ENCODE data around the gene RGL2. TPM values are rescaled to one million over a fixed set of nuclear protein-coding genes. Genes with fewer than 3 reads are reported as not detected.
A peak's percentile ranks its signal among the peaks of the same experiment; 100 is the strongest.
"Not testable (repeated sequence)": the region's sequence is repeated elsewhere in the genome, so short reads cannot be mapped to it uniquely, and the experiment has no call there.

The RGL2 gene
- total and polyA plus RNA-seq, 10 donors, result 73.3 to 212 (median 142) TPM

DNA sequence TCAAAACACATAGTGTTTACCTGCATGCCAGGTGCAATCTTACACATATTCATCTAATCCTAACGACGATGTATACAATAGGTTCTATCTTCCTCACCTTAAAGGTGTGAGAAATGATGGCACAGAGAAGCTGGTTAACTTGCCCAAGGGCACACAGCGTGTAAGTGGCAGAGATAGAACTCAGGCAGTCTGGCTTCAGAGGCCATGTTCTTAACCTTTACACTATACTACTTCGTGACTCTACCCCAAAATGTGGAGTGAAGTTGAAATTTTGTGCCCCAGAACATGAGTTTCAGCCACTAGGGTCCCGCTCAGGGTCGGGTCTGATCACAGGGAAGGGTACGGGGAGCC lies 27.6 kb downstream of the RGL2 start:
- Histone ChIP-seq H3K27me3 (replicated peaks in 1 of 7) (no peaks in the 10 kb centered on the region), H3K4me1 (peaks cover 44 to 72% (median 60%) of the 10 kb centered on the region in 6 donors), H3K4me3 (peak overlapping the region; percentile 63 to 94 (median 80)), H3K27ac (peak overlapping the region; percentile 91 to 99 (median 96)), H3K36me3 (peaks cover 6 to 71% (median 58%) of the 10 kb centered on the region in 6 donors), H3K9me3 (no peaks in the 10 kb centered on the region)
- DNase-seq, result no peak
- WGBS, 5 donors, result 2 to 5% (median 3%) methylated on average over 7 of the region's 7 CpGs
- TF ChIP-seq CTCF (IDR thresholded peaks at IDR 0.05 in 8 of 11, conservative IDR thresholded peaks at IDR 0.05 in 3 of 11) (no peak), POLR2AphosphoS5 (IDR thresholded peaks at IDR 0.05) (no peak)
- intact Hi-C loops (cut with DNase I; ENCODE audit: low total_unique reads), result no loop called here

DNA sequence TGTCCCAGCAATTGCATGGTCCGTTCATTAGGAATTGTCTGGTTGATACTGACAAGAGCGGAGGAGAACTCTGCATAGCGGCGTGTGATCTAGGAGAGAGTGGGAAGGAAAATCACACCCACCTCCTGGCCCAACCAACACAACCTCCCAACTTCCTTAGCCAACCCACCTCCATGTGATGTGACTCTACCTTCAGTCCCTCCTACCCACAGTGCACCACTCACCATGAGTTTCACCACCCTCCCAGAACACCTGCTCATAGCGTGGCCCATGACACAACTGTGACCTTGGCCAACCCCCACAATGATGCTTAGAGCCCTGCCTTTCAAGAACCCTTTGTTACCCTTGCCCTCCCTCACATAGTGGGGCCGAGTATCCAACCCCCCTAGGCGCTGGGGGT lies 34.7 kb downstream of the RGL2 start:
- H3K9me3 ChIP-seq, result no peaks in the 10 kb centered on the region
- TF ChIP-seq POLR2A (IDR thresholded peaks at IDR 0.05) (no peak), CTCF (IDR thresholded peaks at IDR 0.05 in 8 of 11, conservative IDR thresholded peaks at IDR 0.05 in 3 of 11) (no peak), POLR2AphosphoS5 (IDR thresholded peaks at IDR 0.05) (no peak)
- WGBS, 5 donors, result 88 to 97% (median 92%) methylated on average over 7 of the region's 7 CpGs
- no peaks in the 10 kb centered on the region for H3K27me3 ChIP-seq (replicated peaks in 1 of 7)
- H3K4me3 ChIP-seq, result no peak overlapping the region
- no peak overlapping the region for H3K27ac ChIP-seq
- H3K36me3 ChIP-seq, result peaks cover 10 to 100% (median 90%) of the 10 kb centered on the region in 6 donors
- peak; percentile 13 for DNase-seq
- peaks cover 0 to 7% (median 0%) of the 10 kb centered on the region in 6 donors for H3K4me1 ChIP-seq
- intact Hi-C loops (cut with DNase I; ENCODE audit: low total_unique reads), result no loop called here

DNA sequence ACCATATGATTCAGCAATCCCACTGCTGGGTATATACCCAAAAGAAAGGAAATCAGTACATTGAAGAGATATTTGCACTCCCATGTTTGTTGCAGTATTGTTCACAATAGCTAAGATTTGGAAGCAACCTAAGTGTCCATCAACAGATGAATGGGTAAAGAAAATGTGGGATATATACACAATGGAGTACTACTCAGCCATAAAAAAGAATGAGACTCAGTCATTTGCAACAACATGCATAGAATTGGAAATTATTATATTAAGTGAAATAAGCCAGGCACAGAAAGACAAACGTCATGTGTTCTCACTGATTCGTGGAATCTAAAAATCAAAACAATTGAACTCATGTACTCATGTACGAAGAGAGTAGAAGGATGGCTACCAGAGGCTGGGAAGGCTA lies 36.3 kb downstream of the RGL2 start:
- DNase-seq; H3K4me1 ChIP-seq; H3K27ac ChIP-seq; intact Hi-C loops (cut with DNase I; ENCODE audit: low total_unique reads); H3K9me3 ChIP-seq; H3K27me3 ChIP-seq (replicated peaks in 1 of 7); H3K4me3 ChIP-seq: not testable (repeated sequence)
- WGBS, 5 donors, result 96 to 99% (median 98%) methylated on average over 3 of the region's 3 CpGs
- H3K36me3 ChIP-seq, result peaks cover 4 to 100% (median 85%) of the 10 kb centered on the region in 6 donors

GRCh38 chr6:33259032-33259431 lies 39.7 kb downstream of the RGL2 start:
- WGBS, 5 donors, result 90 to 95% (median 94%) methylated on average over 5 of the region's 5 CpGs
- no peak for DNase-seq
- H3K36me3 ChIP-seq, result peaks cover 4 to 88% (median 58%) of the 10 kb centered on the region in 6 donors

More at GRCh38 chr6:33259032-33259431, 39.7 kb downstream of the RGL2 start:
- H3K9me3 ChIP-seq, result no peaks in the 10 kb centered on the region
- H3K4me3 ChIP-seq, result no peak overlapping the region
- no peaks in the 10 kb centered on the region for H3K4me1 ChIP-seq
- no peaks in the 10 kb centered on the region for H3K27me3 ChIP-seq (replicated peaks in 1 of 7)
- no peak overlapping the region for H3K27ac ChIP-seq
- TF ChIP-seq POLR2A (IDR thresholded peaks at IDR 0.05), result no peak
- no peak for TF ChIP-seq POLR2AphosphoS5 (IDR thresholded peaks at IDR 0.05)
- no peak for TF ChIP-seq CTCF (IDR thresholded peaks at IDR 0.05 in 8 of 11, conservative IDR thresholded peaks at IDR 0.05 in 3 of 11)
- intact Hi-C loops (cut with DNase I; ENCODE audit: low total_unique reads), result no loop called here

All from spleen (tissue), 11 donors.